Breast epithelium (tissue), 3 donors: ENCODE measurements around the gene PTBP1.

Source experiments
- POLR2A ChIP-seq: fragments of 450-650 bp; IDR thresholded peaks from one replicate; pipeline ENCODE4 v1.6.1; 2016; ENCODE audit warnings: antibody characterized with exemption, mild to moderate bottlenecking, moderate library complexity
- TF ChIP-seq, protein P1 (sequence below), 3 donors: fragments of 450-650 bp; IDR thresholded peaks; one replicate each; pipeline ENCODE4 v1.5.1; 2016 to 2017; ENCODE audit warnings: antibody characterized with exemption in 3 of 3, mild to moderate bottlenecking in 3 of 3, moderate library complexity in 3 of 3

GRCh38 chr19:827710-828321, 30.6 kb downstream of the PTBP1 start, which contains the start of gene AZU1:
- TF ChIP-seq, protein P1, sequence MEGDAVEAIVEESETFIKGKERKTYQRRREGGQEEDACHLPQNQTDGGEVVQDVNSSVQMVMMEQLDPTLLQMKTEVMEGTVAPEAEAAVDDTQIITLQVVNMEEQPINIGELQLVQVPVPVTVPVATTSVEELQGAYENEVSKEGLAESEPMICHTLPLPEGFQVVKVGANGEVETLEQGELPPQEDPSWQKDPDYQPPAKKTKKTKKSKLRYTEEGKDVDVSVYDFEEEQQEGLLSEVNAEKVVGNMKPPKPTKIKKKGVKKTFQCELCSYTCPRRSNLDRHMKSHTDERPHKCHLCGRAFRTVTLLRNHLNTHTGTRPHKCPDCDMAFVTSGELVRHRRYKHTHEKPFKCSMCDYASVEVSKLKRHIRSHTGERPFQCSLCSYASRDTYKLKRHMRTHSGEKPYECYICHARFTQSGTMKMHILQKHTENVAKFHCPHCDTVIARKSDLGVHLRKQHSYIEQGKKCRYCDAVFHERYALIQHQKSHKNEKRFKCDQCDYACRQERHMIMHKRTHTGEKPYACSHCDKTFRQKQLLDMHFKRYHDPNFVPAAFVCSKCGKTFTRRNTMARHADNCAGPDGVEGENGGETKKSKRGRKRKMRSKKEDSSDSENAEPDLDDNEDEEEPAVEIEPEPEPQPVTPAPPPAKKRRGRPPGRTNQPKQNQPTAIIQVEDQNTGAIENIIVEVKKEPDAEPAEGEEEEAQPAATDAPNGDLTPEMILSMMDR (IDR thresholded peaks at IDR 0.05): no peak
- no peak for TF ChIP-seq POLR2A
